Effector memory CD4-positive, alpha-beta T cell (primary cell): ENCODE results near the gene ST3GAL6.

ENCODE experiments used
- DNase-seq, 3 donors: peaks; one replicate each; pipeline ENCODE4 v3.0.0-alpha.2; 2020
- H3K27ac ChIP-seq: 2 replicates; pipeline ENCODE4 v1.7.0; 2013; ENCODE audit warnings: mild to moderate bottlenecking, low read length, moderate library complexity; ENCODE audit not compliant: insufficient read depth, poor library complexity, severe bottlenecking
- H3K27me3 ChIP-seq: replicated peaks from 2 replicates; pipeline ENCODE4 v1.7.0; 2013; ENCODE audit warnings: mild to moderate bottlenecking, low read length; ENCODE audit not compliant: insufficient read depth, control insufficient read depth, poor library complexity, severe bottlenecking
- H3K36me3 ChIP-seq: 2 replicates; pipeline ENCODE4 v1.7.0; 2013; ENCODE audit warnings: mild to moderate bottlenecking, low read length, moderate library complexity; ENCODE audit not compliant: control insufficient read depth, insufficient read depth
- H3K4me1 ChIP-seq: 2 replicates; pipeline ENCODE4 v1.7.0; 2013; ENCODE audit warnings: low read length, mild to moderate bottlenecking; ENCODE audit not compliant: control insufficient read depth, insufficient read depth, poor library complexity, severe bottlenecking
- H3K4me3 ChIP-seq: 2 replicates; pipeline ENCODE4 v1.7.0; 2013; ENCODE audit warnings: low read length, low read depth, mild to moderate bottlenecking; ENCODE audit not compliant: insufficient read depth, poor library complexity, severe bottlenecking
- H3K9me3 ChIP-seq: 2 replicates; pipeline ENCODE4 v1.7.0; 2013; ENCODE audit warnings: mild to moderate bottlenecking, low read length, moderate library complexity; ENCODE audit not compliant: control insufficient read depth

ST3GAL6 gene

DNA sequence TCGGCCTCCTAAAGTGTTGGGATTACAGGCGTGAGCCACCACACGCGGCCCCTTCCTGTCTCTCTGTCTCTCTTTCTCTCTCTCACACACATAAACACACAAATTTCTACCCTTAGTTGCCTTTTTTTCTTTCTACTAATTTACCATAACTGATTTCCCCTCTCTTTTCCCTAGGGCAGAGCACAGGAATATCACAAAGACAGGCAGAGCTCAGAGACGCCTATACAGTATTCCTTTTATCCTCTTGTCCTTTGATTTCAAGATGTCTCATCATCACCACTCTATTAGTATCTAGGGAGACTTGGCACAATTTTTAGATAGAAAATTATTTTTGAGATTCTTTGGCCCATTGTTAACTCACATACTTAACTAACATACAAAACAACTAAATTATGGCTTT, 25.8 kb upstream of the ST3GAL6 start:
- Histone ChIP-seq H3K4me1 (peaks cover 10% of the 10 kb centered on the region), H3K36me3 (no peaks in the 10 kb centered on the region), H3K27ac (no peak overlapping the region), H3K9me3 (no peaks in the 10 kb centered on the region), H3K4me3 (no peak overlapping the region), H3K27me3 (peaks cover 10% of the 10 kb centered on the region)
- DNase-seq, result no peak

DNA sequence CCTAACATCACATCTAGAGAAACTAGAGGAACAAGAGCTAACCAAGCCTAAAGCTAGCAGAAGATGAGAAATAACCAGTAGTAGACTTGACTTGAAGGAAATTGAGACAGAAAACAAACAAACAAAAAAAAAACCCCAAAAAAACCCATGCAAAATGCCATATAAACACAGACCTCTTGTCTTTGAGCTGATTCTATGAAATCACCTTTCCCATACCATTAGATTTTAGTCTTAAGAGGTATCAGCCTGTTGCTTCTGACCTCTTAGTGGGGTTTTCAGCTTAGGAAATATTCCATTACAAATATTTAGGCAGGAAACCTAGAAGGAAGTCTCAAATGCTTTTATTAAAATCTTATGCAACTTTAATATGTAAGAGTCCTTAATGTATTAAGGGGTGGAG, 23.9 kb upstream of the ST3GAL6 start:
- no peaks in the 10 kb centered on the region for H3K9me3 ChIP-seq
- H3K27ac ChIP-seq, result no peak overlapping the region
- no peak overlapping the region for H3K4me3 ChIP-seq
- DNase-seq, result no peak
- no peaks in the 10 kb centered on the region for H3K36me3 ChIP-seq
- no peaks in the 10 kb centered on the region for H3K27me3 ChIP-seq
- H3K4me1 ChIP-seq, result no peaks in the 10 kb centered on the region

DNA sequence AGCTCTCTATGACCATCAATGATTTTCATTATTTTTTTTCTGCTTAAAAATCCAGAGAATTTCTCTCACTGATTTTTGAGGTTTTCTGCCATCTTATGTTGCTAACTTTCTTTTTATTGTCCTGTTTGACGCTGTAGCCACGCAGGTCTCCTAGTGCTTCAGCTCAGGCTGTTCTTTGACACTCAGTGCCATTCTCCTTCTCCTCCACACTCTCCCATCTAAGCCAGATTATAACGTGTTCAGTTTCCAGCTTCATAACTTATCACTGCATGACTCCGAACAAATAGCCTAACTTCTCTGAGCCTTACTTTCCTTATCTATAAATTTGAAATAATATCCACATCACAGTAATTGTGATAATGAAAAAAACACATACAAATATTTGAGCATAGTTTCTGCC, 22.8 kb upstream of the ST3GAL6 start:
- DNase-seq, result no peak
- H3K27ac ChIP-seq, result no peak overlapping the region
- H3K9me3 ChIP-seq, result no peaks in the 10 kb centered on the region
- H3K4me1 ChIP-seq, result no peaks in the 10 kb centered on the region
- H3K4me3 ChIP-seq, result no peak overlapping the region
- H3K27me3 ChIP-seq, result no peaks in the 10 kb centered on the region
- no peaks in the 10 kb centered on the region for H3K36me3 ChIP-seq

- Histone ChIP-seq H3K27me3 (no peaks in the 10 kb centered on the region), H3K27ac (no peak overlapping the region), H3K36me3 (no peaks in the 10 kb centered on the region), H3K4me3 (no peak overlapping the region), H3K4me1 (no peaks in the 10 kb centered on the region), H3K9me3 (no peaks in the 10 kb centered on the region)
- DNase-seq, result no peak
These were observed 21.9 kb upstream of the ST3GAL6 start for GRCh38 chr3:98741121-98741716.

DNA sequence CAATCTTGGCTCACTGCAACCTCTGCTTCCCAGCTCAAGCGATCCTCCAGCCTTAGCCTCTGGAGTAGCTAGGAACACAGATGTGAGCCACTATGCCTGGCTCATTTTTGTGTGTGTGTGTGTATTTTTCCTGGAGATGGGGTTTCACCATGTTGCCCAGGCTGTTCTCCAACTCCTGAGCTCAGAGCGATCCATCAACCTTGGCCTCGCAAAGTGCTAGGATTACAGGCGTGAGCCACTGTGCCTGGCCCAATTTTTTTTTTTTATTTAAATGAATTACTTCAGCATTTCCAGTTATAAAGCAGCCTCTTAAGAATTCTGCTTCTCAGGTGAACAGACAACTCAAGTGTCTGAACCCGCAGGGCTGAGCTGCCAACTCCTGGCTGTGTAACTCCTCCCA, 20.1 kb upstream of the ST3GAL6 start:
- DNase-seq, result no peak
- no peaks in the 10 kb centered on the region for H3K36me3 ChIP-seq

GRCh38 chr3:98744283-98744682, 18.9 kb upstream of the ST3GAL6 start:
- no peak for DNase-seq
- H3K9me3 ChIP-seq, result no peaks in the 10 kb centered on the region
- no peaks in the 10 kb centered on the region for H3K4me1 ChIP-seq
- no peaks in the 10 kb centered on the region for H3K36me3 ChIP-seq
- H3K27me3 ChIP-seq, result no peaks in the 10 kb centered on the region
- no peak overlapping the region for H3K27ac ChIP-seq
- H3K4me3 ChIP-seq, result no peak overlapping the region

More for the DNA sequence above, 20.1 kb upstream of the ST3GAL6 start:
- H3K4me1 ChIP-seq, result no peaks in the 10 kb centered on the region
- H3K27ac ChIP-seq, result no peak overlapping the region
- no peak overlapping the region for H3K4me3 ChIP-seq
- H3K27me3 ChIP-seq, result no peaks in the 10 kb centered on the region
- H3K9me3 ChIP-seq, result no peaks in the 10 kb centered on the region

DNA sequence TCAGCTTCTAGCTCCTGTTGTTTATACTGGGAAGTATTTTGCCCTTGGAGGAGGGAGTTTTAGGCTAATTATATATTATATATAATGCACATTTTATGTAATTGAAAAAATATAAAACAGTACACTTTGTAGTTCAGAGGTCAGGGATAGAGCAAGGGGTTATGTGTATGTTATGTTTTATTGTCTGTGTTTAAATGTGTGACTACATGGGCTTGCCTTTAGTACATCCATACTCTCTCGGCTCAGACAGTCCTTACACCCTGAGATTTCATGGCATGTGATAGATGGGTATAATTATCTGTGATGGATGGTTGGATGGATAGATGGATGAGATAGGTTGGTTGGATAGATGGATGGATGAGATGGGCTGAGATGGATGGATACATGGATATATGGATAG, 17.4 kb upstream of the ST3GAL6 start:
- Histone ChIP-seq H3K4me3 (no peak overlapping the region), H3K27ac (no peak overlapping the region), H3K9me3 (no peaks in the 10 kb centered on the region), H3K36me3 (no peaks in the 10 kb centered on the region), H3K4me1 (no peaks in the 10 kb centered on the region), H3K27me3 (no peaks in the 10 kb centered on the region)
- no peak for DNase-seq

GRCh38 chr3:98746122-98746521, 17.0 kb upstream of the ST3GAL6 start:
- no peaks in the 10 kb centered on the region for H3K9me3 ChIP-seq
- DNase-seq, result no peak
- H3K27me3 ChIP-seq, result no peaks in the 10 kb centered on the region
- no peaks in the 10 kb centered on the region for H3K36me3 ChIP-seq
- H3K4me3 ChIP-seq, result no peak overlapping the region
- H3K27ac ChIP-seq, result no peak overlapping the region
- no peaks in the 10 kb centered on the region for H3K4me1 ChIP-seq

DNA sequence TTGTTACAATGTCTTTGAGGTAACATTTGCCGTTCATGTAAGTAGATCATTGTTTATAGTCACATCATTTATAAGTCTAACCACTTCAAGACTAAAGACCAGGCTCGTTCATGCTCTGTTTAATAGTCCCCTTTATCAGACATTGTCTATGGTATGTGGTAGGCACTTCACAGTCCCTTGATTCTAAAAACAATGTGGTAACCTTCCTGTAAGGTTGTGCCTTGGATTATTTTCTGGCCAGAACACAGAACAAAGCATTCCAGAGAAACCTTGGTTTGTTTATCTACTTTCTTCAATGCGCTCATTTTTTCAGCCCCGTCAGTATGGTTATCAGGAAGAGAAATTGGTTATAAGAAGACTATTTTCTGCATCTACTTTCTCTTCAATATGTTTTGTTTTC, 16.3 kb upstream of the ST3GAL6 start:
- Histone ChIP-seq H3K27ac (no peak overlapping the region), H3K4me3 (no peak overlapping the region), H3K36me3 (no peaks in the 10 kb centered on the region), H3K4me1 (no peaks in the 10 kb centered on the region), H3K9me3 (no peaks in the 10 kb centered on the region), H3K27me3 (no peaks in the 10 kb centered on the region)
- DNase-seq, result no peak

- Histone ChIP-seq H3K27me3 (no peaks in the 10 kb centered on the region), H3K4me3 (no peak overlapping the region), H3K36me3 (no peaks in the 10 kb centered on the region), H3K9me3 (no peaks in the 10 kb centered on the region), H3K27ac (no peak overlapping the region), H3K4me1 (no peaks in the 10 kb centered on the region)
- no peak for DNase-seq
These were observed 12.7 kb upstream of the ST3GAL6 start for GRCh38 chr3:98750276-98750919.
